ENCODE data around the gene BNIP1. TPM values are rescaled to one million over a fixed set of nuclear protein-coding genes. Genes with fewer than 3 reads are reported as not detected.

The BNIP1 gene, protein sequence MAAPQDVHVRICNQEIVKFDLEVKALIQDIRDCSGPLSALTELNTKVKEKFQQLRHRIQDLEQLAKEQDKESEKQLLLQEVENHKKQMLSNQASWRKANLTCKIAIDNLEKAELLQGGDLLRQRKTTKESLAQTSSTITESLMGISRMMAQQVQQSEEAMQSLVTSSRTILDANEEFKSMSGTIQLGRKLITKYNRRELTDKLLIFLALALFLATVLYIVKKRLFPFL
- total RNA-seq: 22.0 and 25.9 TPM in 2 replicates

DNA sequence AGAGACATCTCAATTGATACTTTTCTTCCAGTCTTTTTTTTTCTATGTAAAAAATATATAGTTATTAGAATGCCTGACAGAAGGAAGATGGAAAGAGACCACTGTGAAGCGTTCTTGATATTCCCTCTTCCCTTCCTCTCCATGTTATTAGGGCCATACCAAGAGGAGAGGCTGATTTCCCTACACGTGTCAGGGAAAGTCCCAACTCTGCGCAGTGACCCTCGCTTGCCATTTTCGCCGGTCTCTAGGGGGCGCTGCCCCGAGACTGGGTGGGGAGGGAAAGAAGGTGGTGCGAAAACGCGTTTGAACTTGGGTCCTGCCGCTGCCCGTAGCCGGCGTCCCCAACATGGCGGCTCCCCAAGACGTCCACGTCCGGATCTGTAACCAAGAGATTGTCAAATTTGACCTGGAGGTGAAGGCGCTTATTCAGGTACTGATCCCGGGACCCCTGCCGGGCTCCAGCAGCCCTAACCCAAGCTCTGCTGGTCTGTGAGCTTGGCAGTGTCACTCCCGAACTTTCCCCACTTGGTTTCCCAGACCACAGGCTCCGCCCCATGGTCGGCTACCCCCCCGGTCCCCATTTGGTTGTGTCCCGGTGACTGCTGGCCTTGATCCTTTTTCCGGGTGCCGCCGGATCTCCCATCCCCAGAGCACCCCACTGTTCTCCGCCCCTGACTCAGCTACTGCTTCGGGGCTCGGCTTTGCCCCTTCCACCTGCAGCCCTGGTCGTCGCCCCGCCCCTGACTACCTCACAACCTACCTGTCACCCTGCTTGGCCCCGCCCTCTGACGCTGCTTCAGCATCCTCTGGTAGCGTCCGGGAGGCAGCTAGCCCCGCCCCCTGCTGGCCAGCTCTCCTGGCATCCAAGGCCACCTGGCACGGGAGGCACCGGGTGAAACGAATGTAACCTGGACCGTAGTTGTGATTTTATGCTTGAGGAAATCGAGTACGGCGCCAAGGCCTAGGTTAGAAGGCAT is at the start of gene BNIP1:
Gene BNIP1 (plus strand): TSS at position 332 of the 977 bp plus-strand sequence. CDS start 15 bp downstream, at position 347.

Other genes starting within 250 kb of the BNIP1 start
- 63.8 and 64.9 TPM in 2 replicates for gene RPL26L1, start 185.1 kb upstream of the BNIP1 start, total RNA-seq
- gene ATP6V0E1, start 160.8 kb upstream of the BNIP1 start, total RNA-seq: 458 and 515 TPM in 2 replicates
- gene CREBRF, start 88.2 kb upstream of the BNIP1 start, total RNA-seq: 22.5 and 25.4 TPM in 2 replicates
- not detected in 2 replicates for gene NKX2-5, start 90.7 kb downstream of the BNIP1 start, total RNA-seq
- 484 and 582 TPM in 2 replicates for gene STC2, start 183.9 kb downstream of the BNIP1 start, total RNA-seq